H9 (cell line): ENCODE data around the gene SORCS2. TPM values are rescaled to one million over a fixed set of nuclear protein-coding genes. Genes with fewer than 3 reads are reported as not detected.

Source experiments
- DNase-seq: peaks from one replicate; pipeline ENCODE4 v3.0.0-alpha.2; 2017
- H2AFZ ChIP-seq: one replicate; pipeline ENCODE4 v1.6.1; 2013; ENCODE audit warnings: mild to moderate bottlenecking, low read length, control low read depth, moderate library complexity
- H2AK5ac ChIP-seq: 2 replicates; pipeline ENCODE4 v1.6.1; 2013; ENCODE audit warnings: low read length, control low read depth, mixed read lengths; ENCODE audit not compliant: insufficient read length
- H2BK120ac ChIP-seq: one replicate; pipeline ENCODE4 v1.6.1; 2013; ENCODE audit warnings: low read depth, mild to moderate bottlenecking, low read length, control low read depth, inconsistent platforms; ENCODE audit not compliant: poor library complexity, severe bottlenecking
- H2BK12ac ChIP-seq: 2 replicates; pipeline ENCODE4 v1.6.1; 2013; ENCODE audit warnings: low read length, control low read depth, mixed read lengths, low read depth; ENCODE audit not compliant: insufficient read length
- H2BK15ac ChIP-seq: 2 replicates; pipeline ENCODE4 v1.6.1; 2013; ENCODE audit warnings: low read depth, low read length, control low read depth
- H2BK20ac ChIP-seq: one replicate; pipeline ENCODE4 v1.6.1; 2013; ENCODE audit warnings: low read depth, mild to moderate bottlenecking, low read length, control low read depth, inconsistent platforms; ENCODE audit not compliant: poor library complexity, severe bottlenecking
- H2BK5ac ChIP-seq: 2 replicates; pipeline ENCODE4 v1.6.1; 2013; ENCODE audit warnings: low read length, control low read depth, mixed read lengths; ENCODE audit not compliant: insufficient read length
- H3K14ac ChIP-seq: 2 replicates; pipeline ENCODE4 v1.6.1; 2013; ENCODE audit warnings: low read length, control low read depth; ENCODE audit not compliant: insufficient read depth
- H3K18ac ChIP-seq: 2 replicates; pipeline ENCODE4 v1.6.1; 2013; ENCODE audit warnings: low read depth, mild to moderate bottlenecking, mixed read lengths, low read length, control low read depth; ENCODE audit not compliant: insufficient read length
- H3K23ac ChIP-seq: 2 replicates; pipeline ENCODE4 v1.6.1; 2013; ENCODE audit warnings: low read length, control low read depth, mixed read lengths, low read depth; ENCODE audit not compliant: insufficient read length
- H3K23me2 ChIP-seq: 2 replicates; pipeline ENCODE4 v1.6.1; 2013; ENCODE audit warnings: low read depth, mild to moderate bottlenecking, mixed read lengths, low read length, control low read depth; ENCODE audit not compliant: insufficient read length, poor library complexity, severe bottlenecking
- H3K27ac ChIP-seq: 2 replicates; pipeline ENCODE4 v1.5.1; 2013; ENCODE audit warnings: low read length, control low read depth, mixed read lengths, low read depth; ENCODE audit not compliant: insufficient read length
- H3K27me3 ChIP-seq: 2 replicates; pipeline ENCODE4 v1.6.1; 2013; ENCODE audit warnings: low read length, control low read depth, inconsistent platforms; ENCODE audit not compliant: insufficient read depth
- H3K4ac ChIP-seq: 2 replicates; pipeline ENCODE4 v1.6.1; 2013; ENCODE audit warnings: low read depth, mild to moderate bottlenecking, control low read depth, inconsistent platforms, low read length, moderate library complexity
- H3K4me1 ChIP-seq: 2 replicates; pipeline ENCODE4 v1.6.1; 2013; ENCODE audit warnings: low read length, control low read depth, inconsistent platforms; ENCODE audit not compliant: insufficient read depth
- H3K4me2 ChIP-seq: 2 replicates; pipeline ENCODE4 v1.6.1; 2013; ENCODE audit warnings: low read length, control low read depth, mixed read lengths; ENCODE audit not compliant: insufficient read length, insufficient read depth
- H3K56ac ChIP-seq: 2 replicates; pipeline ENCODE4 v1.6.1; 2013; ENCODE audit warnings: low read depth, mild to moderate bottlenecking, mixed read lengths, low read length, control low read depth; ENCODE audit not compliant: insufficient read length
- H3K79me1 ChIP-seq: 2 replicates; pipeline ENCODE4 v1.6.1; 2013; ENCODE audit warnings: low read depth, mild to moderate bottlenecking, moderate library complexity, low read length, control low read depth, inconsistent platforms; ENCODE audit not compliant: insufficient read depth, poor library complexity, severe bottlenecking
- H3K79me2 ChIP-seq: 2 replicates; pipeline ENCODE4 v1.6.1; 2013; ENCODE audit warnings: low read length, control low read depth, inconsistent platforms; ENCODE audit not compliant: insufficient read depth
- H3K9ac ChIP-seq: 2 replicates; pipeline ENCODE4 v1.6.1; 2013; ENCODE audit warnings: low read length, control low read depth, mixed read lengths; ENCODE audit not compliant: insufficient read length; ENCODE audit errors: extremely low read depth
- H3K9me3 ChIP-seq: one replicate; pipeline ENCODE4 v1.6.1; 2013; ENCODE audit warnings: low read depth, low read length, inconsistent platforms; ENCODE audit not compliant: control insufficient read depth
- H3T11ph ChIP-seq: one replicate; pipeline ENCODE4 v1.6.1; 2013; ENCODE audit warnings: mild to moderate bottlenecking, low read length, control low read depth, inconsistent platforms
- H4K20me1 ChIP-seq: one replicate; pipeline ENCODE4 v1.6.1; 2013; ENCODE audit not compliant: control insufficient read depth, insufficient read length, insufficient read depth
- H4K5ac ChIP-seq: 2 replicates; pipeline ENCODE4 v1.6.1; 2013; ENCODE audit warnings: low read depth, mild to moderate bottlenecking, mixed read lengths, low read length, control low read depth; ENCODE audit not compliant: insufficient read length
- H4K8ac ChIP-seq: replicated peaks from 2 replicates; pipeline ENCODE4 v1.6.1; 2013; ENCODE audit warnings: low read length, control low read depth, mixed read lengths, low read depth; ENCODE audit not compliant: insufficient read length
- H4K91ac ChIP-seq: 2 replicates; pipeline ENCODE4 v1.6.1; 2013; ENCODE audit warnings: low read depth, mild to moderate bottlenecking, moderate library complexity, mixed read lengths, low read length, control low read depth; ENCODE audit not compliant: insufficient read length
- H3K27ac Mint-ChIP-seq, 3 experiments: 2 replicates in 2 of 3; 3 replicates in 1 of 3; pipeline ENCODE4 v1.8.0; 2020 to 2021; ENCODE audit warnings: mixed read lengths in 3 of 3, mild to moderate bottlenecking in 1 of 3, moderate library complexity in 1 of 3
- H3K27me3 Mint-ChIP-seq: 2 replicates; pipeline ENCODE4 v1.8.0; 2021; ENCODE audit warnings: low read depth, mild to moderate bottlenecking, moderate library complexity, mixed read lengths
- H3K36me3 Mint-ChIP-seq, 3 experiments: 2 replicates in 2 of 3; 3 replicates in 1 of 3; pipeline ENCODE4 v1.8.0; 2020 to 2021; ENCODE audit warnings: low read depth in 3 of 3, mixed read lengths in 3 of 3; ENCODE audit not compliant: insufficient read depth in 1 of 3
- H3K4me1 Mint-ChIP-seq, 2 experiments: 2 replicates each; pipeline ENCODE4 v1.8.0; 2020; ENCODE audit warnings: mixed read lengths in 2 of 2
- H3K4me3 Mint-ChIP-seq, 2 experiments: 2 replicates in 1 of 2; 3 replicates in 1 of 2; pipeline ENCODE4 v1.8.0; 2020 to 2021; ENCODE audit warnings: mild to moderate bottlenecking in 2 of 2, mixed read lengths in 2 of 2, moderate library complexity in 1 of 2
- H3K9me3 Mint-ChIP-seq, 2 experiments: 2 replicates in 1 of 2; 3 replicates in 1 of 2; pipeline ENCODE4 v1.8.0; 2020; ENCODE audit warnings: mild to moderate bottlenecking in 2 of 2, mixed read lengths in 2 of 2, moderate library complexity in 1 of 2
- WGBS: extraction: QIAGEN DNeasy Blood & Tissue Kit; methylation state at CpG from one replicate; pipeline ENCODE4 v1.1.7; 2013; ENCODE audit warnings: missing lambda C conversion rate, low lambda C conversion rate, mixed read lengths; ENCODE audit not compliant: insufficient read length; ENCODE audit errors: extremely low coverage; 5-methylcytosine and 5-hydroxymethylcytosine counted together
- total RNA-seq: library from RNA; stranded (reverse); gene quantifications from 2 replicates; pipeline ENCODE4 v1.2.1, GENCODE V29; 2021
- TF ChIP-seq, protein P1 (sequence below): fragments of 200-600 bp; sonication (generic); conservative IDR thresholded peaks from 3 replicates; pipeline ENCODE4 v1.8.0; 2021; ENCODE audit warnings: antibody characterized with exemption, mild to moderate bottlenecking

The SORCS2 gene
- total RNA-seq, 1 experiment from 2014 or later = 0.57 TPM

DNA sequence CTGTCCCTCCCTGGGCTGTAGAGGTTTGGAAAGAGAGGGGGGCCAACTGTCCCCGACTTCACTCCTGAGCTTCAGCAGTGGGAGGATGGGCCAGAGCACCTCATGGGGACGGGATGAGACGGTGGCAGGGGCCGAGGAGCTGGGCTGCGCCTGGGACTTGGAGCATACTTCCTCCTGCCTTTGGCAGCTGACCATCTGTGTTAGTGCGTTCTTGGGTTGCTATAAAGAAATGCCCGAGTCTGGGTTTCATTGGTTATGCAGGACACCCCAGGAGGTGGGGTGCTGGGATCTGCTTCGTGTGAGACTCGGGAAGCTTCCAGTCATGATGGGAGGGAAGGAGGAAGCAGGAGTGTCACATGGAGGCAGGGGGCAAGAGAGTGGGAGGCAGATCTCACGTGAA lies 235.0 kb downstream of the SORCS2 start:
- H2AK5ac ChIP-seq = no peak overlapping the region
- peaks cover 38 to 47% of the 10 kb centered on the region in 2 experiments for H3K4me1 Mint-ChIP-seq
- H2BK12ac ChIP-seq = no peak overlapping the region
- no peak overlapping the region for H3K9ac ChIP-seq
- no peaks in the 10 kb centered on the region for H3K79me2 ChIP-seq
- no peak overlapping the region for H3K4me2 ChIP-seq
- no peaks in the 10 kb centered on the region; a peak in 1 of 5 replicates for H3K9me3 Mint-ChIP-seq
- WGBS = no CpG with 5 or more reads among the region's 10 CpGs
- no peak overlapping the region for H3K27ac ChIP-seq
- H4K8ac ChIP-seq = no peak overlapping the region
- H2BK5ac ChIP-seq = no peak overlapping the region
- H3K27ac Mint-ChIP-seq = peak overlapping the region in 2 of 3 experiments; percentile 23 to 82; a peak in 3 of 7 replicates
- H3K18ac ChIP-seq = no peak overlapping the region
- H2BK20ac ChIP-seq = no peak overlapping the region
- H2BK15ac ChIP-seq = no peak overlapping the region
- no peak for DNase-seq
- no peak overlapping the region; a peak in 1 of 5 replicates for H3K4me3 Mint-ChIP-seq
- H2BK120ac ChIP-seq = no peak overlapping the region
- H3K4me1 ChIP-seq = no peaks in the 10 kb centered on the region; the same call in 1 of the 2 replicates
- peaks cover 14% of the 10 kb centered on the region for H3K27me3 Mint-ChIP-seq
- no peaks in the 10 kb centered on the region for H3K9me3 ChIP-seq
- H3K23ac ChIP-seq = no peak overlapping the region
- H3T11ph ChIP-seq = no peak overlapping the region
- TF ChIP-seq, protein P1, sequence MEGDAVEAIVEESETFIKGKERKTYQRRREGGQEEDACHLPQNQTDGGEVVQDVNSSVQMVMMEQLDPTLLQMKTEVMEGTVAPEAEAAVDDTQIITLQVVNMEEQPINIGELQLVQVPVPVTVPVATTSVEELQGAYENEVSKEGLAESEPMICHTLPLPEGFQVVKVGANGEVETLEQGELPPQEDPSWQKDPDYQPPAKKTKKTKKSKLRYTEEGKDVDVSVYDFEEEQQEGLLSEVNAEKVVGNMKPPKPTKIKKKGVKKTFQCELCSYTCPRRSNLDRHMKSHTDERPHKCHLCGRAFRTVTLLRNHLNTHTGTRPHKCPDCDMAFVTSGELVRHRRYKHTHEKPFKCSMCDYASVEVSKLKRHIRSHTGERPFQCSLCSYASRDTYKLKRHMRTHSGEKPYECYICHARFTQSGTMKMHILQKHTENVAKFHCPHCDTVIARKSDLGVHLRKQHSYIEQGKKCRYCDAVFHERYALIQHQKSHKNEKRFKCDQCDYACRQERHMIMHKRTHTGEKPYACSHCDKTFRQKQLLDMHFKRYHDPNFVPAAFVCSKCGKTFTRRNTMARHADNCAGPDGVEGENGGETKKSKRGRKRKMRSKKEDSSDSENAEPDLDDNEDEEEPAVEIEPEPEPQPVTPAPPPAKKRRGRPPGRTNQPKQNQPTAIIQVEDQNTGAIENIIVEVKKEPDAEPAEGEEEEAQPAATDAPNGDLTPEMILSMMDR = no peak
- H4K20me1 ChIP-seq = no peaks in the 10 kb centered on the region
- H3K4ac ChIP-seq = no peak overlapping the region
- no peak overlapping the region for H3K56ac ChIP-seq
- H4K5ac ChIP-seq = no peak overlapping the region
- H3K27me3 ChIP-seq = no peaks in the 10 kb centered on the region
- H3K79me1 ChIP-seq = no peaks in the 10 kb centered on the region
- H4K91ac ChIP-seq = no peak overlapping the region
- no peak overlapping the region for H2AFZ ChIP-seq
- peaks cover 3% of the 10 kb centered on the region for H3K23me2 ChIP-seq
- no peaks in the 10 kb centered on the region for H3K36me3 Mint-ChIP-seq
- H3K14ac ChIP-seq = no peak overlapping the region
